HEK293 (cell line): ENCODE results near the gene PRTG.

Source experiments
- CTCF ChIA-PET: fragments of 350-600 bp; formaldehyde crosslinking; extraction: SDS; loops from one replicate; lab custom pipeline; 2021; ENCODE audit warnings: antibody characterized with exemption; lab: Yijun Ruan, JAX
- POLR2A ChIA-PET: fragments of 300-600 bp; formaldehyde crosslinking; extraction: SDS; loops from one replicate; lab custom pipeline; 2020; ENCODE audit warnings: antibody characterized with exemption, inconsistent platforms; lab: Yijun Ruan, JAX
- H3K27ac ChIP-seq: fragments of 200-500 bp; sonication (Bioruptor generic); 2 replicates; pipeline ENCODE4 v1.5.1; 2014; ENCODE audit warnings: low read depth, low read length, control low read depth, inconsistent platforms; ENCODE audit errors: extremely low read depth
- H3K36me3 ChIP-seq, 2 experiments: fragments of 200-500 bp in 1 of 2; sonication (Bioruptor generic) in 1 of 2; 1 replicate in 1 of 2; 2 replicates in 1 of 2; pipeline ENCODE4 v1.5.1; 2014 to 2017; ENCODE audit warnings: inconsistent platforms in 2 of 2, low read length in 2 of 2; ENCODE audit not compliant: control insufficient read depth in 2 of 2, insufficient read depth in 1 of 2
- H3K4me1 ChIP-seq: fragments of 200-500 bp; sonication (Bioruptor generic); 2 replicates; pipeline ENCODE4 v1.5.1; 2014; ENCODE audit warnings: mild to moderate bottlenecking, low read length, inconsistent platforms; ENCODE audit not compliant: control insufficient read depth, insufficient read depth
- H3K4me3 ChIP-seq: 2 replicates; pipeline ENCODE4 v1.5.1; 2011; ENCODE audit warnings: low read depth, mild to moderate bottlenecking, control low read depth, low read length, moderate library complexity
- H3K9me3 ChIP-seq: fragments of 200-500 bp; sonication (Bioruptor generic); 2 replicates; pipeline ENCODE4 v1.5.1; 2014; ENCODE audit warnings: low read depth, low read length, inconsistent platforms; ENCODE audit not compliant: control insufficient read depth, insufficient read depth
- INSM2 ChIP-seq: fragments of 450-650 bp; formaldehyde crosslinking; IDR thresholded peaks from 2 replicates; pipeline ENCODE4 v1.5.1; 2016; ENCODE audit warnings: missing biosample characterization, missing genetic modification characterization
- KLF1 ChIP-seq: fragments of 450-650 bp; formaldehyde crosslinking; IDR thresholded peaks from 2 replicates; pipeline ENCODE4 v1.5.1; 2016; ENCODE audit warnings: missing biosample characterization, missing genetic modification characterization
- ZBTB11 ChIP-seq: fragments of 450-650 bp; formaldehyde crosslinking; conservative IDR thresholded peaks from 2 replicates; pipeline ENCODE4 v1.5.1; 2016; ENCODE audit warnings: low read depth, missing biosample characterization, missing genetic modification characterization
- ZBTB8A ChIP-seq: fragments of 450-650 bp; formaldehyde crosslinking; IDR thresholded peaks from 2 replicates; pipeline ENCODE4 v1.5.1; 2016; ENCODE audit warnings: missing biosample characterization, missing genetic modification characterization
- ZNF121 ChIP-seq: fragments of 450-650 bp; formaldehyde crosslinking; IDR thresholded peaks from 2 replicates; pipeline ENCODE4 v1.5.1; 2016; ENCODE audit warnings: missing biosample characterization, missing genetic modification characterization
- ZNF16 ChIP-seq: fragments of 450-650 bp; formaldehyde crosslinking; IDR thresholded peaks from 2 replicates; pipeline ENCODE4 v1.5.1; 2016; ENCODE audit warnings: low read depth, missing biosample characterization, missing genetic modification characterization
- ZNF19 ChIP-seq: fragments of 450-650 bp; formaldehyde crosslinking; IDR thresholded peaks from 2 replicates; pipeline ENCODE4; 2016; ENCODE audit warnings: missing biosample characterization, missing genetic modification characterization, low read depth
- ZNF24 ChIP-seq: fragments of 450-650 bp; formaldehyde crosslinking; IDR thresholded peaks from 2 replicates; pipeline ENCODE4 v1.5.1; 2016; ENCODE audit warnings: missing biosample characterization, missing genetic modification characterization
- ZNF350 ChIP-seq: fragments of 450-650 bp; formaldehyde crosslinking; IDR thresholded peaks from 2 replicates; pipeline ENCODE4 v1.5.0; 2017; ENCODE audit warnings: missing biosample characterization, mild to moderate bottlenecking, missing genetic modification characterization
- ZNF548 ChIP-seq: fragments of 450-650 bp; formaldehyde crosslinking; IDR thresholded peaks from 2 replicates; pipeline ENCODE4 v1.5.1; 2016; ENCODE audit warnings: missing biosample characterization, missing genetic modification characterization
- ZNF558 ChIP-seq: fragments of 450-650 bp; formaldehyde crosslinking; IDR thresholded peaks from 2 replicates; pipeline ENCODE4 v1.5.1; 2016; ENCODE audit warnings: missing biosample characterization, missing genetic modification characterization
- ZNF560 ChIP-seq: fragments of 450-650 bp; formaldehyde crosslinking; IDR thresholded peaks from 2 replicates; pipeline ENCODE4 v1.5.1; 2017; ENCODE audit warnings: missing biosample characterization, missing genetic modification characterization, borderline replicate concordance
- ZNF624 ChIP-seq: fragments of 450-650 bp; formaldehyde crosslinking; IDR thresholded peaks from 2 replicates; pipeline ENCODE4 v1.5.1; 2017; ENCODE audit warnings: missing biosample characterization, missing genetic modification characterization
- ZNF747 ChIP-seq: fragments of 450-650 bp; formaldehyde crosslinking; IDR thresholded peaks from 2 replicates; pipeline ENCODE4 v1.5.1; 2016; ENCODE audit warnings: missing biosample characterization, missing genetic modification characterization
- TF ChIP-seq, protein P1 (sequence below): fragments of 450-650 bp; formaldehyde crosslinking; IDR thresholded peaks from 2 replicates; pipeline ENCODE4; 2016; ENCODE audit warnings: missing biosample characterization, missing genetic modification characterization
- TF ChIP-seq, protein P2 (sequence below): fragments of 450-650 bp; formaldehyde crosslinking; conservative IDR thresholded peaks from 2 replicates; pipeline ENCODE4 v1.5.1; 2016; ENCODE audit warnings: low read depth, missing biosample characterization, missing genetic modification characterization

PRTG gene

DNA sequence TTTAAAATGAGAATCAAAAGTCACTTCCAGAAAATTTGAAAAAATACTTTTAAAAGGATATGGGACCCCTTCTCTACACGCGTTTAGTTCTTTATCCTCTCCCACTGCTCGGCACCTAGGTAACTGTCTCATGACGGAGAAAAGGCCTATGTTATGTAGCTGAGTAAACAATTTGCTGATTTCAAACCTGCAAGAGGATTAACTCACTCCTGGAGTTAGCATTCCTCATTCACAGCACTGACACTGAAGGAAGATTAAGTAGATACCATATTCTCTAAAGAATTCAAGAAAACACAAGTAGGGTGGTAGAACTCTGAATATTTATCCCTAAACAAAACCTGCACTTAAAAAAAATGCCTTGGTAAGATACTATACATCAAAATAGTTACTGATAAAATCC lies 124.6 kb downstream of the PRTG start:
- CTCF ChIA-PET: interaction anchor here (1.7 kb wide), 1 partner anchor 23 kb away, joined by 4 read pairs; no protein-coding TSS in a partner anchor
- no peaks in the 10 kb centered on the region for H3K36me3 ChIP-seq
- peaks cover 2% of the 10 kb centered on the region; the same call in 1 of the 2 replicates for H3K4me1 ChIP-seq
- no peaks in the 10 kb centered on the region for H3K9me3 ChIP-seq
- no peak overlapping the region for H3K27ac ChIP-seq
- no peak overlapping the region for H3K4me3 ChIP-seq
- POLR2A ChIA-PET: interaction anchor here (0.6 kb wide), 1 partner anchor 128 kb away, joined by 4 read pairs; no protein-coding TSS in a partner anchor
- TF ChIP-seq, protein P1, sequence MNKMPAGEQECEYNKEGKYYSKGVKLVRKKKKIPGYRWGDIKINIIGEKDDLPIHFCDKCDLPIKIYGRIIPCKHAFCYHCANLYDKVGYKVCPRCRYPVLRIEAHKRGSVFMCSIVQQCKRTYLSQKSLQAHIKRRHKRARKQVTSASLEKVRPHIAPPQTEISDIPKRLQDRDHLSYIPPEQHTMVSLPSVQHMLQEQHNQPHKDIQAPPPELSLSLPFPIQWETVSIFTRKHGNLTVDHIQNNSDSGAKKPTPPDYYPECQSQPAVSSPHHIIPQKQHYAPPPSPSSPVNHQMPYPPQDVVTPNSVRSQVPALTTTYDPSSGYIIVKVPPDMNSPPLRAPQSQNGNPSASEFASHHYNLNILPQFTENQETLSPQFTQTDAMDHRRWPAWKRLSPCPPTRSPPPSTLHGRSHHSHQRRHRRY (tag by site-specific recombination): no peak
- TF ChIP-seq ZNF121 (tag by site-specific recombination) (no peak), ZBTB8A (tag by site-specific recombination) (no peak), ZNF24 (no peak), ZNF624 (no peak), ZNF548 (tag by site-specific recombination) (no peak), ZNF19 (tag by site-specific recombination) (no peak), ZNF558 (tag by site-specific recombination) (no peak), ZNF560 (no peak), ZBTB11 (tag by site-specific recombination) (no peak), INSM2 (tag by site-specific recombination) (no peak), KLF1 (tag by site-specific recombination) (no peak), ZNF16 (no peak), ZNF350 (tag by site-specific recombination) (no peak), ZNF747 (tag by site-specific recombination) (no peak)
- TF ChIP-seq, protein P2, sequence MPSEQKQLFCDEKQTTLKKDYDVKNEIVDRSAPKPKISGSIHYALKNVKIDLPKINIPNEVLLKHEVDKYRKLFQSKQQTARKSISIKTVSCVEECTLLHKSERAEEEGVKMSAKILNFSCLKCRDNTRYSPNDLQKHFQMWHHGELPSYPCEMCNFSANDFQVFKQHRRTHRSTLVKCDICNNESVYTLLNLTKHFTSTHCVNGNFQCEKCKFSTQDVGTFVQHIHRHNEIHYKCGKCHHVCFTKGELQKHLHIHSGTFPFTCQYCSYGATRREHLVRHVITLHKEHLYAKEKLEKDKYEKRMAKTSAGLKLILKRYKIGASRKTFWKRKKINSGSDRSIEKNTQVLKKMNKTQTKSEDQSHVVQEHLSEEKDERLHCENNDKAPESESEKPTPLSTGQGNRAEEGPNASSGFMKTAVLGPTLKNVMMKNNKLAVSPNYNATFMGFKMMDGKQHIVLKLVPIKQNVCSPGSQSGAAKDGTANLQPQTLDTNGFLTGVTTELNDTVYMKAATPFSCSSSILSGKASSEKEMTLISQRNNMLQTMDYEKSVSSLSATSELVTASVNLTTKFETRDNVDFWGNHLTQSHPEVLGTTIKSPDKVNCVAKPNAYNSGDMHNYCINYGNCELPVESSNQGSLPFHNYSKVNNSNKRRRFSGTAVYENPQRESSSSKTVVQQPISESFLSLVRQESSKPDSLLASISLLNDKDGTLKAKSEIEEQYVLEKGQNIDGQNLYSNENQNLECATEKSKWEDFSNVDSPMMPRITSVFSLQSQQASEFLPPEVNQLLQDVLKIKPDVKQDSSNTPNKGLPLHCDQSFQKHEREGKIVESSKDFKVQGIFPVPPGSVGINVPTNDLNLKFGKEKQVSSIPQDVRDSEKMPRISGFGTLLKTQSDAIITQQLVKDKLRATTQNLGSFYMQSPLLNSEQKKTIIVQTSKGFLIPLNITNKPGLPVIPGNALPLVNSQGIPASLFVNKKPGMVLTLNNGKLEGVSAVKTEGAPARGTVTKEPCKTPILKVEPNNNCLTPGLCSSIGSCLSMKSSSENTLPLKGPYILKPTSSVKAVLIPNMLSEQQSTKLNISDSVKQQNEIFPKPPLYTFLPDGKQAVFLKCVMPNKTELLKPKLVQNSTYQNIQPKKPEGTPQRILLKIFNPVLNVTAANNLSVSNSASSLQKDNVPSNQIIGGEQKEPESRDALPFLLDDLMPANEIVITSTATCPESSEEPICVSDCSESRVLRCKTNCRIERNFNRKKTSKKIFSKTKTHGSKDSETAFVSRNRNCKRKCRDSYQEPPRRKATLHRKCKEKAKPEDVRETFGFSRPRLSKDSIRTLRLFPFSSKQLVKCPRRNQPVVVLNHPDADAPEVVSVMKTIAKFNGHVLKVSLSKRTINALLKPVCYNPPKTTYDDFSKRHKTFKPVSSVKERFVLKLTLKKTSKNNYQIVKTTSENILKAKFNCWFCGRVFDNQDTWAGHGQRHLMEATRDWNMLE: no peak
- TF ChIP-seq, all 188 proteins: peak for 0
